ENCODE results near the gene TBC1D14.

DNA sequence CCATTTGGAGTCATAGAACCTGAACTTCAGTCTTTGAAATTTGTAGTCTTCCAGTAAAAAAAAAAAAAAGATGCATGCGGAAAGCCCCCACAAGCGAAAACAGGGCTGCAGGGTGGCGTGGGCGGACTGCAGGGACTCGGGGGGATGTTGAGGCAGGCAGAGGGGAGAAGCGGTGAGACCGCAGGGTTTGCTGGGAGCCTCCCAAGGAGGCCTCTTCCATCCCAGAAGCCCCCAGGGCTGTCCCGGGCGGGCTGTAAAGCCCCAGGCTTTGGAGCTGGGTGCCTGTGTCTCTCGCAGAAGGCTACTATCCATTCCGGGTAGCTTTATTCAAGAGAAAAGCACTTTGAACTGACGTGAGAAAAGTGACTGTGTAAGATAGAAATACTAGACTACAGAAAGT lies 86.9 kb downstream of the TBC1D14 start:
- TF ChIP-seq SRSF1 (IDR thresholded peaks at IDR 0.05; ENCODE audit: low read depth, low read length) (no peak), FIP1L1 (IDR thresholded peaks at IDR 0.05; ENCODE audit: low read depth, low read length, poor library complexity, severe bottlenecking) (no peak), DDX20 (tag; IDR thresholded peaks at IDR 0.05; ENCODE audit: low read depth) (no peak), SMC3 (conservative IDR thresholded peaks at IDR 0.05; ENCODE audit: insufficient read depth, low read depth, low read length) (no peak), CBX2 (IDR thresholded peaks at IDR 0.05; ENCODE audit: insufficient read depth, low read length, poor library complexity, severe bottlenecking) (no peak), MEF2A (IDR thresholded peaks at IDR 0.05; ENCODE audit: control insufficient read depth, low read depth, low read length) (no peak), BMI1 (IDR thresholded peaks at IDR 0.05; ENCODE audit: low read length) (no peak), KDM1A (IDR thresholded peaks at IDR 0.05) (no peak)
- TF ChIP-seq, protein P1, sequence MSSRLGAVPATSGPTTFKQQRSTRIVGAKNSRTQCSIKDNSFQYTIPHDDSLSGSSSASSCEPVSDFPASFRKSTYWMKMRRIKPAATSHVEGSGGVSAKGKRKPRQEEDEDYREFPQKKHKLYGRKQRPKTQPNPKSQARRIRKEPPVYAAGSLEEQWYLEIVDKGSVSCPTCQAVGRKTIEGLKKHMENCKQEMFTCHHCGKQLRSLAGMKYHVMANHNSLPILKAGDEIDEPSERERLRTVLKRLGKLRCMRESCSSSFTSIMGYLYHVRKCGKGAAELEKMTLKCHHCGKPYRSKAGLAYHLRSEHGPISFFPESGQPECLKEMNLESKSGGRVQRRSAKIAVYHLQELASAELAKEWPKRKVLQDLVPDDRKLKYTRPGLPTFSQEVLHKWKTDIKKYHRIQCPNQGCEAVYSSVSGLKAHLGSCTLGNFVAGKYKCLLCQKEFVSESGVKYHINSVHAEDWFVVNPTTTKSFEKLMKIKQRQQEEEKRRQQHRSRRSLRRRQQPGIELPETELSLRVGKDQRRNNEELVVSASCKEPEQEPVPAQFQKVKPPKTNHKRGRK (tag; IDR thresholded peaks at IDR 0.05) = no peak

All from K562 (cell line).